Trophoblast cell (in vitro differentiated cells and primary cell): ENCODE results near the gene DENND6A.
A peak's percentile ranks its signal among the peaks of the same experiment; 100 is the strongest.

Source experiments
- DNase-seq, 2 donors: peaks; one replicate each; pipeline ENCODE4 v3.0.0-alpha.2; 2016
- H2AFZ ChIP-seq: 2 replicates; pipeline ENCODE4 v1.6.1; 2013; ENCODE audit warnings: low read length, moderate library complexity, mild to moderate bottlenecking; ENCODE audit not compliant: insufficient read depth, poor library complexity
- H2AK5ac ChIP-seq: 2 replicates; pipeline ENCODE4 v1.6.1; 2013; ENCODE audit warnings: mild to moderate bottlenecking, low read length
- H2BK120ac ChIP-seq: 2 replicates; pipeline ENCODE4 v1.6.1; 2013; ENCODE audit warnings: low read length, mild to moderate bottlenecking, moderate library complexity; ENCODE audit not compliant: insufficient read depth, poor library complexity
- H2BK12ac ChIP-seq: 2 replicates; pipeline ENCODE4 v1.6.1; 2013; ENCODE audit warnings: mild to moderate bottlenecking, low read length, moderate library complexity
- H2BK5ac ChIP-seq: 2 replicates; pipeline ENCODE4 v1.6.1; 2013; ENCODE audit warnings: low read length, low read depth, moderate library complexity, mild to moderate bottlenecking; ENCODE audit not compliant: poor library complexity
- H3K14ac ChIP-seq: 2 replicates; pipeline ENCODE4 v1.6.1; 2013; ENCODE audit warnings: mild to moderate bottlenecking, low read length
- H3K18ac ChIP-seq: 2 replicates; pipeline ENCODE4 v1.6.1; 2013; ENCODE audit warnings: mild to moderate bottlenecking, low read length
- H3K23ac ChIP-seq: 2 replicates; pipeline ENCODE4 v1.6.1; 2013; ENCODE audit warnings: low read length
- H3K27ac ChIP-seq: 2 replicates; pipeline ENCODE4 v1.5.1; 2013; ENCODE audit warnings: low read depth, mild to moderate bottlenecking, inconsistent platforms, low read length, moderate library complexity
- H3K27me3 ChIP-seq: 2 replicates; pipeline ENCODE4 v1.6.1; 2013; ENCODE audit warnings: inconsistent platforms, mild to moderate bottlenecking, low read length, moderate library complexity; ENCODE audit not compliant: insufficient read depth
- H3K36me3 ChIP-seq, 2 experiments: 1 replicate in 1 of 2; 2 replicates in 1 of 2; pipeline ENCODE4 v1.6.1; 2013; ENCODE audit warnings: low read length in 2 of 2, mild to moderate bottlenecking in 2 of 2, moderate library complexity in 1 of 2; ENCODE audit not compliant: insufficient read depth in 2 of 2, control insufficient read depth in 1 of 2
- H3K4ac ChIP-seq: 2 replicates; pipeline ENCODE4 v1.6.1; 2013; ENCODE audit warnings: low read depth, mild to moderate bottlenecking, low read length, moderate library complexity
- H3K4me1 ChIP-seq, 2 experiments: 1 replicate in 1 of 2; 2 replicates in 1 of 2; pipeline ENCODE4 v1.6.1; 2013; ENCODE audit warnings: low read length in 2 of 2, mild to moderate bottlenecking in 2 of 2, moderate library complexity in 1 of 2; ENCODE audit not compliant: insufficient read depth in 2 of 2, control insufficient read depth in 1 of 2
- H3K4me2 ChIP-seq: 2 replicates; pipeline ENCODE4 v1.6.1; 2013; ENCODE audit warnings: inconsistent platforms, mild to moderate bottlenecking, low read length, moderate library complexity
- H3K4me3 ChIP-seq: 2 replicates; pipeline ENCODE4 v1.5.1; 2013; ENCODE audit warnings: mild to moderate bottlenecking, low read depth, low read length, inconsistent platforms
- H3K79me1 ChIP-seq: one replicate; pipeline ENCODE4 v1.6.1; 2013; ENCODE audit warnings: low read length
- H3K79me2 ChIP-seq: 2 replicates; pipeline ENCODE4 v1.6.1; 2013; ENCODE audit warnings: low read length, mild to moderate bottlenecking; ENCODE audit not compliant: control insufficient read depth, insufficient read depth, poor library complexity
- H3K9ac ChIP-seq: 2 replicates; pipeline ENCODE4 v1.6.1; 2013; ENCODE audit warnings: mild to moderate bottlenecking, low read length
- H3K9me3 ChIP-seq: 2 replicates; pipeline ENCODE4 v1.6.1; 2013; ENCODE audit warnings: low read depth, mild to moderate bottlenecking, control low read depth, inconsistent platforms, low read length; ENCODE audit not compliant: insufficient read depth
- H4K12ac ChIP-seq: 2 replicates; pipeline ENCODE4 v1.6.1; 2013; ENCODE audit warnings: low read depth, mild to moderate bottlenecking, low read length, moderate library complexity
- H4K8ac ChIP-seq: 2 replicates; pipeline ENCODE4 v1.6.1; 2013; ENCODE audit warnings: low read depth, mild to moderate bottlenecking, low read length, moderate library complexity
- H4K91ac ChIP-seq: one replicate; pipeline ENCODE4 v1.6.1; 2013; ENCODE audit warnings: low read depth, mild to moderate bottlenecking, low read length, moderate library complexity
- WGBS: extraction: QIAGEN DNeasy Blood & Tissue Kit; methylation state at CpG from one replicate; pipeline ENCODE4 v1.1.7; 2013; ENCODE audit warnings: missing lambda C conversion rate; ENCODE audit not compliant: insufficient read length, insufficient coverage; ENCODE audit errors: extremely low coverage; 5-methylcytosine and 5-hydroxymethylcytosine counted together

The DENND6A gene

DNA sequence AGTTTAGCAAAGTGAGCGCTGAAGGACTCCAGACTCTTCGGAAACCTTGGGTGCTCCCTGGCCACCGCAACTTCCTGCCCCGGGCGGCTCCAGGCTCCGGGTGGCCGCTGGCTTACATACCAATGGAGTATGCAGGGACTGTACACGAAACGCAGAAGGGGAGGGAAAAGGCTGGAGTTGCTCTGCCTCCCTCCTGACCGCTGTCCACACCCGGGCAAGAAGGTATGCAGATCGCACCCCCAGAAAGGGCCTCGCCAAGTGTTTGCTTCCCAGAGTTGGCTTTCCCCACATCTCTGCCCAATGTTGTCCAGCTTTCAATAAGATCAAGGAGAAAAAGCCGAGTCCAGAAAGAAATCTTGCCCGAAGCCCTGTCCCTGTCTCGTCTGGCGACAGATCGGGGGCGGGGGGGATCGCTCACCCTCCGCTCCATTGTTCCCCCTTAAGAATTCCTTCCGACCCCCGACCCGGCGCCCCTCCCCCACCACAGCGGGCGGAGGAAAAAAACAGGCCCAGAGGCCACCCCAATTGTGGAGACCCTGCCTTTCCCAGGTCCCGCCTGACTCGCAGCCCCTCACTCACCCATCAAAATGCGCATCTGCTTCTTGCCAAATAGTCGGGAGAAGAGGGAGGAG is 96.3 kb downstream of the DENND6A start:
- Histone ChIP-seq H3K18ac (peak overlapping the region; percentile 76), H2AFZ (peak overlapping the region; percentile 57), H3K4ac (peak overlapping the region; percentile 82), H3K4me3 (peak overlapping the region; percentile 80), H3K23ac (no peak overlapping the region), H4K91ac (peak overlapping the region; percentile 97), H2AK5ac (peak overlapping the region; percentile 87), H3K27me3 (no peaks in the 10 kb centered on the region), H3K14ac (peak overlapping the region; percentile 96), H3K36me3 (peaks cover 2% of the 10 kb centered on the region in 2 experiments), H4K12ac (peak overlapping the region; percentile 90), H2BK5ac (peak overlapping the region; percentile 95), H3K9me3 (no peaks in the 10 kb centered on the region), H3K4me1 (peaks cover 0 to 6% of the 10 kb centered on the region in 2 experiments), H3K4me2 (peak overlapping the region; percentile 32), H2BK120ac (peak overlapping the region; percentile 93), H3K27ac (peak overlapping the region; percentile 93), H3K79me2 (peaks cover 17% of the 10 kb centered on the region), H3K9ac (peak overlapping the region; percentile 68), H3K79me1 (peaks cover 10% of the 10 kb centered on the region), H2BK12ac (no peak overlapping the region), H4K8ac (peak overlapping the region; percentile 89)
- WGBS = no CpG with 5 or more reads among the region's 31 CpGs
- peak; percentile 91 to 92 for DNase-seq

- no peak overlapping the region for H2AFZ ChIP-seq
- H2BK120ac ChIP-seq = no peak overlapping the region
- H3K9me3 ChIP-seq = no peaks in the 10 kb centered on the region
- no peak overlapping the region for H2AK5ac ChIP-seq
- H3K36me3 ChIP-seq = peaks cover 4% of the 10 kb centered on the region in 2 experiments
- no peak overlapping the region for H3K27ac ChIP-seq
- H3K4me2 ChIP-seq = no peak overlapping the region
- H3K14ac ChIP-seq = no peak overlapping the region
- H3K27me3 ChIP-seq = no peaks in the 10 kb centered on the region
- H4K8ac ChIP-seq = no peak overlapping the region
- no peak overlapping the region for H4K12ac ChIP-seq
- peaks cover 0 to 6% of the 10 kb centered on the region in 2 experiments for H3K4me1 ChIP-seq
- no peak overlapping the region for H2BK12ac ChIP-seq
- H3K9ac ChIP-seq = no peak overlapping the region
- peaks cover 10% of the 10 kb centered on the region for H3K79me1 ChIP-seq
- no CpG with 5 or more reads among the region's 5 CpGs for WGBS
- H3K79me2 ChIP-seq = peaks cover 21% of the 10 kb centered on the region
- no peak overlapping the region for H3K18ac ChIP-seq
- H2BK5ac ChIP-seq = no peak overlapping the region
- H4K91ac ChIP-seq = no peak overlapping the region
- DNase-seq = no peak
- no peak overlapping the region for H3K23ac ChIP-seq
- H3K4ac ChIP-seq = peak overlapping the region; percentile 58
- H3K4me3 ChIP-seq = no peak overlapping the region
Measured at GRCh38 chr3:57594576-57594975, 98.3 kb downstream of the DENND6A start.

DNA sequence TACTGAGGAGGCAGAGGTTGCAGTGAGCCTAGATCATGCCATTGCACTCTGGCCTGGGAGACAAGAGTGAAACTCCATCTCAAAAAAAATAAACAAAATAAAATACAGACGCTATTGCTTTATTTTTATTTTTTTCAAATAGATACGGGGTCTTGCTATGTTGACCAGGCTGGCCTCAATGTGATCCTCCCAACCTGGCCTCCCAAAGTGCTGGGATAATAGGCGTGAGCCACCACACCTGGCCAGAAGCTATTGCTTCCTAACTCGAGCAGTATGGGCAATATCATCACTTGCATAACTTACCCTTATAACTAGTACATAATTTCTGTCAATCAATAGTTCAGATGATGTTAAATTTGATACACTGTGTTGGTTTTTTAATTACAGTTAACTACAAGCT is 98.7 kb downstream of the DENND6A start:
- no peak overlapping the region for H3K18ac ChIP-seq
- H3K27ac ChIP-seq = no peak overlapping the region
- no peak overlapping the region for H4K8ac ChIP-seq
- no peak overlapping the region for H3K4me2 ChIP-seq
- H2AK5ac ChIP-seq = no peak overlapping the region
- peaks cover 24% of the 10 kb centered on the region for H3K79me2 ChIP-seq
- H3K4me1 ChIP-seq = peaks cover 0 to 7% of the 10 kb centered on the region in 2 experiments
- H2BK12ac ChIP-seq = no peak overlapping the region
- no peak for DNase-seq
- peaks cover 6 to 7% of the 10 kb centered on the region in 2 experiments for H3K36me3 ChIP-seq
- H3K9ac ChIP-seq = no peak overlapping the region
- no peak overlapping the region for H2AFZ ChIP-seq
- peaks cover 10% of the 10 kb centered on the region for H3K79me1 ChIP-seq
- WGBS = no CpG with 5 or more reads among the region's 4 CpGs
- no peak overlapping the region for H2BK120ac ChIP-seq
- H3K4me3 ChIP-seq = no peak overlapping the region
- no peaks in the 10 kb centered on the region for H3K9me3 ChIP-seq
- H2BK5ac ChIP-seq = no peak overlapping the region
- H3K4ac ChIP-seq = peak overlapping the region; percentile 99
- no peak overlapping the region for H4K12ac ChIP-seq
- no peak overlapping the region for H3K14ac ChIP-seq
- H4K91ac ChIP-seq = no peak overlapping the region
- H3K27me3 ChIP-seq = no peaks in the 10 kb centered on the region
- no peak overlapping the region for H3K23ac ChIP-seq

GRCh38 chr3:57592306-57592705 is 100.6 kb downstream of the DENND6A start:
- Histone ChIP-seq H3K4me1 (peaks cover 0 to 7% of the 10 kb centered on the region in 2 experiments), H2AK5ac (no peak overlapping the region), H4K91ac (no peak overlapping the region), H3K27ac (no peak overlapping the region), H3K79me2 (peaks cover 29% of the 10 kb centered on the region), H3K9ac (no peak overlapping the region), H2AFZ (no peak overlapping the region), H3K4me3 (no peak overlapping the region), H4K12ac (no peak overlapping the region), H2BK5ac (no peak overlapping the region), H3K4me2 (peak overlapping the region; percentile 30), H3K23ac (no peak overlapping the region), H3K36me3 (peaks cover 8% of the 10 kb centered on the region in 2 experiments), H4K8ac (no peak overlapping the region), H2BK120ac (no peak overlapping the region), H3K18ac (no peak overlapping the region), H3K9me3 (no peaks in the 10 kb centered on the region), H3K4ac (peak overlapping the region; percentile 96), H2BK12ac (no peak overlapping the region), H3K14ac (no peak overlapping the region), H3K79me1 (peaks cover 7% of the 10 kb centered on the region), H3K27me3 (no peaks in the 10 kb centered on the region)
- whole genome bisulfite sequencing = no CpG with 5 or more reads among the region's 6 CpGs
- peak; percentile 60 to 87 for DNase-seq
